Activated CD4-positive, alpha-beta T cell treated with anti-CD3 and anti-CD28 coated beads, Interleukin-2, amount 50 U/mL, for 24 hours (primary cell): ENCODE data around the gene MAP3K12.
A peak's percentile ranks its signal among the peaks of the same experiment; 100 is the strongest.
"Not testable (repeated sequence)": the region's sequence is repeated elsewhere in the genome, so short reads cannot be mapped to it uniquely, and the experiment has no call there.

Source experiments
- DNase-seq, 2 donors: peaks; one replicate each; pipeline ENCODE4 v3.0.0-alpha.2; 2020; ENCODE audit warnings: low read depth in 1 of 2, low spot score in 1 of 2

Gene MAP3K12

DNA sequence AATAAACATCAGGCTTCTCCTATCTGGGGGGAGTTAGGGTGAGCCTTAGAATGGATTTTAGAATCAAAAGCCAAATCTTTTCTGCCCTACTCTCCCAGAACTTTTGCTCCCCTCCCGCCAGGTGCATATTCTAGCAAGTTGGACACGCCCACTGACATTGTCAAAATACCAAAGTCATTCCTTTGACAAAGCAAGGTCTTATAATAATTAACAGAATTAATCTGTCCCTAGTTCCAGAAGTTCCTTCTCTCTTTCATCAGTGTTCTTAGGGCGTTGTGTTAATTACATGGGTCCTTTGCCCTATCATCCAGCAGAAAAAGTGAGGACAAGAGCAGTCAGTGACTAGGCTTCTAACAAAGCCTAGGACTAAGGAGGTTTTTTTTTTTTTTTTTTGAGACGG lies 55.3 kb downstream of the MAP3K12 start:
- DNase-seq, result no peak

DNA sequence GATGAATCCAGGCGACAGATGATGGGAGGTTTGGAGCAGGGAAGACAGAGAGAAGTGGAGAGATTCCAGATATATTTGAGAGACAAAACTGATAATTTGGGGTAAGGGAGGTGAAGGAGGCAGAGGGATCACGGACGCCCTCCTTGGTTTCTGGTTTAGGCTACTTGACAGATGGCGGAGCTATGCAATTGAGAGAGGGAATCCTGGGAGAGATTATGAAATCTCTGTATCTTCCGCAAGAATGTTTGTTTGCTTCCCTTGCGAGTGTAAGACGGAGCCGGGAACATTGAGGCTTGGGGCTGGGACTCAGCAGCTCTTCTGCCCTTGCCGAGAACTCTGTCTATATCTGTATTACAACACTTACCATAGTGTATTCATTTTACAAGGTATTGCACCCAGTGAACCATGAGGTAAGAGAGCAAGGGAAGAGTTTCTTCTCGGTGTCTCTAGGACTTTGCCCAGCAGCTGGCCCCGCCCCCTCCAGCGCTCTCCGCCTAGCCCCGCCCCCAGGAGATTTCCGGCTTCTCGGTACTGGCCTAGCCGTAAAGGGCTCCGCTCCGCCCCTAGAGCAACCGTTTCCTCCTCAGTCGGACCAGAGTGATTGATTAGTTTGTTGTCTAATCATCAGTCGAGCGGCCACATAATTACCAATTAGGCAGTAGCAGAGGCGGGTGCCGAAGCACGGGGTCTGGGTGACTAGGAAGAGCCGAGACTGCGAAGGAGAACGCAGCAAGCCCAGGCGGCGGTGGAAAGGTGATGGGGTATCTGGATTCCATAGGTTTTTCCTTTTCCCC lies 58.0 kb downstream of the MAP3K12 start, which contains the start of gene PRR13:
PRR13 (plus strand) TSS at position 695 of the 794 bp plus-strand sequence. CDS start 981 bp downstream, outside the sequence.
- peak; percentile 93 to 98 for DNase-seq

DNA sequence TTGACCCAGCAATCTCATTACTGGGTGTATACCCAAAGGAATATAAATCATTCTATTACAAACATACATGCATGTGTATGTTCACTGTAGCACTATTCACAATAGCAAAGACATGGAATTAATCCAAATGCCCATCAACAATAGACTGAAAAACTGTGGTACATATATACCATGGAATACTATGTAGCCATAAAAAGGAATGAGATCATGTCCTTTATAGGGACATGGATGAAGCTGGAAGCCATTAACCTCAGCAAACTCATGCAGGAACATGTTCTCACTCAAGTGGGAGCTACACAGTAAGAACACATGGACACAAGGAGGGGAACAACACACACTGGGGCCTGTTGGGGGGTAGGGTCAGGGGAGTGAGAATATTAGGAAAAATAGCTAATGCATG lies 59.7 kb downstream of the MAP3K12 start:
- DNase-seq, result not testable (repeated sequence)

DNA sequence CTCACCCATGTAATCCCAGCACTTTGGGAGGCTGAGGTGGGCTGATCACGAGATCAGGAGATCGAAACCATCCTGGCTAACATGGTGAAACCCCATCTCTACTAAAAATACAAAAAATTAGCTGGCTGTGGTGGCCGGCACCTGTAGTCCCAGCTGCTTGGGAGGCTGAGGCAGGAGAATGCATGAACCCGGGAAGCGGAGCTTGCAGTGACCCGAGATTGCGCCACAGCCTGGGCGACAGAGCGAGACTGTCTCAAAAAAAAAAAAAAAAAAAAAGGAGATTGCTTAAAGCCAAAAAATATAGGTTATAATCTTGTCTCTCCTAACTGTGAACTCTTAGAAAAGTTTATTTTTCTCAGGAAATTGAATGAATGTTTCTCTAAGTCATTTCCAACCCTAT lies 63.9 kb downstream of the MAP3K12 start:
- not testable (repeated sequence) for DNase-seq

- no peak for DNase-seq
These were observed 68.1 kb downstream of the MAP3K12 start for GRCh38 chr12:53431187-53431586.

- no peak for DNase-seq
These were observed 69.1 kb downstream of the MAP3K12 start for GRCh38 chr12:53430116-53430515.
